Keratinocyte (primary cell): Measurements from ENCODE around the gene ARFGEF3. TPM values are rescaled to one million over a fixed set of nuclear protein-coding genes. Genes with fewer than 3 reads are reported as not detected.

Experiments
- DNase-seq: peaks from one replicate; pipeline ENCODE4 v3.0.0-alpha.2; 2011; ENCODE audit warnings: low read depth, missing footprints, low spot score
- FAIRE-seq: peaks from 2 replicates; lab custom pipeline; 2011; peaks lifted over from hg19 to GRCh38; lab: Jason Lieb, UNC
- H2AFZ ChIP-seq: 2 replicates; pipeline ENCODE4 v1.6.0; 2012; ENCODE audit warnings: low read length, control low read depth, inconsistent platforms; ENCODE audit not compliant: control insufficient read depth
- H3K27ac ChIP-seq: 2 replicates; pipeline ENCODE4 v1.5.1; 2011; ENCODE audit warnings: low read length; ENCODE audit not compliant: control insufficient read depth, insufficient read depth
- H3K27me3 ChIP-seq: 3 replicates; pipeline ENCODE4 v1.6.0; 2011; ENCODE audit warnings: low read length; ENCODE audit not compliant: control insufficient read depth, insufficient read depth; ENCODE audit errors: extremely low read depth
- H3K36me3 ChIP-seq, 2 experiments: 2 replicates in 1 of 2; 3 replicates in 1 of 2; pipeline ENCODE4 v1.5.1; 2011; ENCODE audit warnings: low read length in 2 of 2, mild to moderate bottlenecking in 1 of 2; ENCODE audit not compliant: control insufficient read depth in 2 of 2, insufficient read depth in 2 of 2; ENCODE audit errors: extremely low read depth in 1 of 2
- H3K4me1 ChIP-seq: 3 replicates; pipeline ENCODE4 v1.5.1; 2011; ENCODE audit warnings: low read length; ENCODE audit not compliant: control insufficient read depth, insufficient read depth; ENCODE audit errors: extremely low read depth
- H3K4me2 ChIP-seq: 3 replicates; pipeline ENCODE4 v1.6.0; 2011; ENCODE audit warnings: low read depth, low read length; ENCODE audit not compliant: control insufficient read depth, insufficient read depth; ENCODE audit errors: extremely low read depth
- H3K4me3 ChIP-seq, 3 experiments: fragments of 200-600 bp in 1 of 3; sonication (generic) in 1 of 3; 2 replicates in 2 of 3; 3 replicates in 1 of 3; pipeline ENCODE4 v1.5.1; 2011 to 2016; ENCODE audit warnings: low read length in 3 of 3, mild to moderate bottlenecking in 3 of 3, control low read depth in 2 of 3, inconsistent platforms in 1 of 3, low read depth in 1 of 3, mixed read lengths in 1 of 3, mixed run types in 1 of 3, moderate library complexity in 1 of 3; ENCODE audit not compliant: control insufficient read depth in 2 of 3, insufficient read depth in 2 of 3; ENCODE audit errors: extremely low read depth in 1 of 3
- H3K79me2 ChIP-seq: 2 replicates; pipeline ENCODE4 v1.6.0; 2012; ENCODE audit warnings: low read length; ENCODE audit not compliant: control insufficient read depth, insufficient read depth
- H3K9ac ChIP-seq: 3 replicates; pipeline ENCODE4 v1.6.0; 2011; ENCODE audit warnings: low read length; ENCODE audit not compliant: control insufficient read depth, insufficient read depth; ENCODE audit errors: extremely low read depth
- H3K9me1 ChIP-seq: 3 replicates; pipeline ENCODE4 v1.6.0; 2011; ENCODE audit warnings: low read length; ENCODE audit not compliant: control insufficient read depth, insufficient read depth; ENCODE audit errors: extremely low read depth
- H3K9me3 ChIP-seq: 2 replicates; pipeline ENCODE4 v1.5.1; 2012; ENCODE audit warnings: low read depth, low read length; ENCODE audit not compliant: control insufficient read depth
- H4K20me1 ChIP-seq: 3 replicates; pipeline ENCODE4 v1.6.0; 2011; ENCODE audit warnings: low read length; ENCODE audit not compliant: control insufficient read depth, insufficient read depth; ENCODE audit errors: extremely low read depth
- EZH2 ChIP-seq: IDR thresholded peaks from one replicate; pipeline ENCODE4 v1.6.1; 2012; ENCODE audit warnings: inconsistent platforms, mild to moderate bottlenecking, low read length, moderate library complexity
- dilution Hi-C: fragments of 300-500 bp; cut with MboI; formaldehyde crosslinking; loops from one replicate; pipeline ENCODE4 v1.7.0; 2020; ENCODE audit warnings: low sequenced_read_pairs; ENCODE audit not compliant: extremely low pct_ligation_motif_present
- polyA plus RNA-seq, 5 experiments: library from polyadenylated mRNA; depleted of rRNA in 3 of 5; stranded (reverse) in 3 of 5; stranded (forward) in 1 of 5; unstranded in 1 of 5; fragments of >200 nt; gene quantifications; 1 replicate in 1 of 5; 2 replicates in 3 of 5; 3 replicates in 1 of 5; pipeline versions ENCODE4 v1.2.1 to v1.2.3, GENCODE V29; 2011 to 2012; ENCODE audit warnings: missing spikeins in 2 of 5, low read depth in 1 of 5, low replicate concordance in 1 of 5
- TF ChIP-seq, protein P1 (sequence below), 3 experiments: IDR thresholded peaks in 1 of 3; conservative IDR thresholded peaks in 1 of 3; optimal IDR thresholded peaks in 1 of 3; 2 replicates in 2 of 3; 3 replicates in 1 of 3; pipeline versions ENCODE3 to v1.5.1; 2011; ENCODE audit warnings: low read length in 3 of 3, mild to moderate bottlenecking in 3 of 3, moderate library complexity in 2 of 3, control low read depth in 1 of 3, inconsistent platforms in 1 of 3; ENCODE audit not compliant: insufficient read depth in 2 of 3; ENCODE audit errors: extremely low read depth in 1 of 3

Gene ARFGEF3
- polyA plus RNA-seq, 1 donor (not counting 4 experiments of a cell fraction or from before 2014, with no cell fraction given): 0.09 TPM

DNA sequence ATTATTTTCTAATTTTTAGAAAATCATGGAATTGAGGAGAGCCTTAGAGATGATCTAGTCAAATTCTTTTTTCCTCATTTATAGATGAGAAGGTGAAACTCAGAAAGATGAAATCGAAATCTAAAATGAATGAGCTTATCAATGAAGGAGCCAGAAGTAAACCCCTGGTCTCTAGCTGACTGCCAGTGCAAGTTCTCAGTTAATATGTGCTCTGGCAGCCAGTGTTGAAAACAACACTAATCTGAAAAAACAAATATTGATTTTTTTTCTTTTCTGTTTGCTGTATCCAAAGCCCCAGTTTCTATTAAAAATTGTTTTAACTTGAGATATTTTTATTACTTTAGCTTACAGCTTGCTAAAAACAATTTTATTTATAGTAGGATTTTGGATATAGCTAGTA lies 78.0 kb downstream of the ARFGEF3 start:
- Histone ChIP-seq H3K79me2 (no peaks in the 10 kb centered on the region), H3K4me1 (peaks cover 3% of the 10 kb centered on the region), H3K4me2 (no peak overlapping the region), H2AFZ (no peak overlapping the region), H3K9me1 (no peaks in the 10 kb centered on the region), H3K27ac (no peak overlapping the region), H3K4me3 (no peak overlapping the region), H3K9me3 (no peaks in the 10 kb centered on the region), H3K9ac (no peak overlapping the region), H4K20me1 (no peaks in the 10 kb centered on the region), H3K36me3 (no peaks in the 10 kb centered on the region), H3K27me3 (no peaks in the 10 kb centered on the region)
- no peak for TF ChIP-seq EZH2
- TF ChIP-seq, protein P1, sequence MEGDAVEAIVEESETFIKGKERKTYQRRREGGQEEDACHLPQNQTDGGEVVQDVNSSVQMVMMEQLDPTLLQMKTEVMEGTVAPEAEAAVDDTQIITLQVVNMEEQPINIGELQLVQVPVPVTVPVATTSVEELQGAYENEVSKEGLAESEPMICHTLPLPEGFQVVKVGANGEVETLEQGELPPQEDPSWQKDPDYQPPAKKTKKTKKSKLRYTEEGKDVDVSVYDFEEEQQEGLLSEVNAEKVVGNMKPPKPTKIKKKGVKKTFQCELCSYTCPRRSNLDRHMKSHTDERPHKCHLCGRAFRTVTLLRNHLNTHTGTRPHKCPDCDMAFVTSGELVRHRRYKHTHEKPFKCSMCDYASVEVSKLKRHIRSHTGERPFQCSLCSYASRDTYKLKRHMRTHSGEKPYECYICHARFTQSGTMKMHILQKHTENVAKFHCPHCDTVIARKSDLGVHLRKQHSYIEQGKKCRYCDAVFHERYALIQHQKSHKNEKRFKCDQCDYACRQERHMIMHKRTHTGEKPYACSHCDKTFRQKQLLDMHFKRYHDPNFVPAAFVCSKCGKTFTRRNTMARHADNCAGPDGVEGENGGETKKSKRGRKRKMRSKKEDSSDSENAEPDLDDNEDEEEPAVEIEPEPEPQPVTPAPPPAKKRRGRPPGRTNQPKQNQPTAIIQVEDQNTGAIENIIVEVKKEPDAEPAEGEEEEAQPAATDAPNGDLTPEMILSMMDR (optimal IDR thresholded peaks at IDR 0.05 in 1 of 3, IDR thresholded peaks at IDR 0.05 in 1 of 3, conservative IDR thresholded peaks at IDR 0.05 in 1 of 3; ENCODE audit: extremely low read depth in 1 of 3, insufficient read depth in 2 of 3, low read length in 3 of 3): no peak
- dilution Hi-C loops: no loop called here
- DNase-seq (no peak), FAIRE-seq (no peak)

DNA sequence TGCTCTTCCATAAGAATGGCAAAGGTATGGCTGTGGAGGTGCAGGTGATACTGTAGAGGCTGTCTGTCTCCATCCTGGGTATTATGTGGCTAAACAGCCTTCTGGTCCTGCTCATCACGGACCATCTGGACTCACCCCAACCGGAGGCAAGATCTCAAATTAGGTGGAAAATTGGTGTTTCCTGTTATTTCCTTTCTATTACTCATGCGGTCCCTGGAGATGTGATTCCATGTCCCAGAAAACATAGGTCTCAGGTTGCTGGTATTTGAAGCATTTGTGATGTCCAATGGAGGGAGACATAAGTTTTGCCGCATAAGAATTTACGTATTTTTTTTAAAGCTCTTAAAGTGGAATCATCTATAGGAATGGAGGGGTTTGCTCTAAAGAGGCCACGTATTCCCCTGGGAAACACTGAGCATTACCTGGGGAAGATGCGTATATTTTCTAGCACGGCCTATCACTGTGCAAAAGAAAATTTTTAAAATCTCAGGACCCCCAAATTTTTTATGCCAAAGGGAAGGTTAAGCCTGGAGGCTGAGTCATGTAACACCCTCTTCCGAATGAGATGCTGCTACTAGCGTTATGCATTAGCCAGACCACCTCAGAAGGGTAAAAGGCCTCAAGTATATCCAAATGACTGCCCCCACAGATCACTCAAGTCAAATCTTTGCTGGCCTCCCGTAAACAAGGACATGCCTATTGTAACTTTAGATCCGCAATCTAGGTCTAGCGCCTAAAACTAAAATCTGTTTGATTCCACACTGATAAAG lies 78.9 kb downstream of the ARFGEF3 start:
- Histone ChIP-seq H4K20me1 (no peaks in the 10 kb centered on the region), H3K79me2 (no peaks in the 10 kb centered on the region), H3K4me1 (peaks cover 3% of the 10 kb centered on the region), H2AFZ (no peak overlapping the region), H3K36me3 (no peaks in the 10 kb centered on the region), H3K4me3 (no peak overlapping the region), H3K9me1 (no peaks in the 10 kb centered on the region), H3K27me3 (no peaks in the 10 kb centered on the region), H3K9ac (no peak overlapping the region), H3K9me3 (no peaks in the 10 kb centered on the region), H3K27ac (no peak overlapping the region), H3K4me2 (no peak overlapping the region)
- DNase-seq (no peak), FAIRE-seq (no peak)
- dilution Hi-C loops: no loop called here
- no peak for TF ChIP-seq EZH2
- TF ChIP-seq, protein P1 (optimal IDR thresholded peaks at IDR 0.05 in 1 of 3, IDR thresholded peaks at IDR 0.05 in 1 of 3, conservative IDR thresholded peaks at IDR 0.05 in 1 of 3; ENCODE audit: extremely low read depth in 1 of 3, insufficient read depth in 2 of 3, low read length in 3 of 3): no peak
